Lower leg skin (tissue), 3 donors: ENCODE measurements around the gene COL9A3.

Experiments used
- POLR2A ChIP-seq, 2 donors: fragments of 450-650 bp; IDR thresholded peaks; one replicate each; pipeline ENCODE4 v1.6.1; 2016 to 2017; ENCODE audit warnings: antibody characterized with exemption in 2 of 2, mild to moderate bottlenecking in 1 of 2, moderate library complexity in 1 of 2
- TF ChIP-seq, protein P1 (sequence below), 3 donors: fragments of 450-650 bp; IDR thresholded peaks; one replicate each; pipeline ENCODE4 v1.5.1; 2016; ENCODE audit warnings: antibody characterized with exemption in 3 of 3, mild to moderate bottlenecking in 3 of 3, moderate library complexity in 2 of 3

- TF ChIP-seq, protein P1, sequence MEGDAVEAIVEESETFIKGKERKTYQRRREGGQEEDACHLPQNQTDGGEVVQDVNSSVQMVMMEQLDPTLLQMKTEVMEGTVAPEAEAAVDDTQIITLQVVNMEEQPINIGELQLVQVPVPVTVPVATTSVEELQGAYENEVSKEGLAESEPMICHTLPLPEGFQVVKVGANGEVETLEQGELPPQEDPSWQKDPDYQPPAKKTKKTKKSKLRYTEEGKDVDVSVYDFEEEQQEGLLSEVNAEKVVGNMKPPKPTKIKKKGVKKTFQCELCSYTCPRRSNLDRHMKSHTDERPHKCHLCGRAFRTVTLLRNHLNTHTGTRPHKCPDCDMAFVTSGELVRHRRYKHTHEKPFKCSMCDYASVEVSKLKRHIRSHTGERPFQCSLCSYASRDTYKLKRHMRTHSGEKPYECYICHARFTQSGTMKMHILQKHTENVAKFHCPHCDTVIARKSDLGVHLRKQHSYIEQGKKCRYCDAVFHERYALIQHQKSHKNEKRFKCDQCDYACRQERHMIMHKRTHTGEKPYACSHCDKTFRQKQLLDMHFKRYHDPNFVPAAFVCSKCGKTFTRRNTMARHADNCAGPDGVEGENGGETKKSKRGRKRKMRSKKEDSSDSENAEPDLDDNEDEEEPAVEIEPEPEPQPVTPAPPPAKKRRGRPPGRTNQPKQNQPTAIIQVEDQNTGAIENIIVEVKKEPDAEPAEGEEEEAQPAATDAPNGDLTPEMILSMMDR (IDR thresholded peaks at IDR 0.05): no peak
- no peak for TF ChIP-seq POLR2A (IDR thresholded peaks at IDR 0.05)
Measured at GRCh38 chr20:62889871-62890270, 73.0 kb downstream of the COL9A3 start.
